Liver (tissue), 9 donors: Measurements from ENCODE around the gene ECI1. TPM values are rescaled to one million over a fixed set of nuclear protein-coding genes. Genes with fewer than 3 reads are reported as not detected.

ENCODE experiments used
- DNase-seq: peaks from one replicate; pipeline ENCODE4 v3.0.0-alpha.2; 2017; ENCODE audit warnings: low spot score
- H3K27ac ChIP-seq, 2 donors: one replicate each; pipeline ENCODE4 v1.7.0; 2013; ENCODE audit warnings: inconsistent platforms in 2 of 2, low read length in 2 of 2, control low read depth in 1 of 2, low read depth in 1 of 2, mild to moderate bottlenecking in 1 of 2
- H3K27me3 ChIP-seq, 4 donors: one replicate each; pipeline versions ENCODE4 v1.6.1 to v1.7.0; 2013; ENCODE audit warnings: low read length in 3 of 4, inconsistent platforms in 1 of 4, mild to moderate bottlenecking in 1 of 4, moderate library complexity in 1 of 4; ENCODE audit not compliant: control insufficient read depth in 4 of 4, insufficient read depth in 4 of 4
- H3K36me3 ChIP-seq, 4 donors: one replicate each; pipeline versions ENCODE4 v1.6.1 to v1.7.0; 2013; ENCODE audit warnings: low read length in 3 of 4, mild to moderate bottlenecking in 3 of 4, low read depth in 1 of 4, moderate library complexity in 1 of 4; ENCODE audit not compliant: control insufficient read depth in 4 of 4, insufficient read depth in 3 of 4
- H3K4me1 ChIP-seq, 4 donors: one replicate each; pipeline versions ENCODE4 v1.6.1 to v1.7.0; 2013; ENCODE audit warnings: low read length in 3 of 4, mild to moderate bottlenecking in 3 of 4, moderate library complexity in 1 of 4; ENCODE audit not compliant: control insufficient read depth in 4 of 4, insufficient read depth in 4 of 4
- H3K4me3 ChIP-seq, 3 donors: one replicate each; pipeline versions ENCODE4 v1.6.1 to v1.7.0; 2013; ENCODE audit warnings: low read length in 3 of 3, control low read depth in 1 of 3, low read depth in 1 of 3, mild to moderate bottlenecking in 1 of 3
- H3K9ac ChIP-seq, 2 donors: one replicate each; pipeline ENCODE4 v1.7.0; 2013; ENCODE audit warnings: low read length in 2 of 2, mild to moderate bottlenecking in 2 of 2, moderate library complexity in 2 of 2, control low read depth in 1 of 2, low read depth in 1 of 2
- H3K9me3 ChIP-seq, 4 donors: one replicate each; pipeline versions ENCODE4 v1.6.1 to v1.7.0; 2013; ENCODE audit warnings: low read length in 3 of 4; ENCODE audit not compliant: control insufficient read depth in 4 of 4
- EGR1 ChIP-seq, 2 donors: IDR thresholded peaks; 2 replicates each; pipeline ENCODE4 v1.6.1; 2016 to 2018; ENCODE audit warnings: antibody characterized with exemption in 2 of 2, low read depth in 2 of 2
- FOXA1 ChIP-seq: IDR thresholded peaks from 2 replicates; pipeline ENCODE4 v1.6.1; 2016; ENCODE audit warnings: antibody characterized with exemption
- FOXA2 ChIP-seq: IDR thresholded peaks from 2 replicates; pipeline ENCODE4 v1.6.1; 2016; ENCODE audit warnings: antibody characterized with exemption
- GABPA ChIP-seq, 2 donors: IDR thresholded peaks in 1 of 2; conservative IDR thresholded peaks in 1 of 2; 2 replicates each; pipeline ENCODE4 v1.6.1; 2016; ENCODE audit warnings: antibody characterized with exemption in 2 of 2, mild to moderate bottlenecking in 1 of 2, moderate library complexity in 1 of 2
- HNF4A ChIP-seq, 2 donors: conservative IDR thresholded peaks; 2 replicates each; pipeline ENCODE4 v1.6.1; 2016; ENCODE audit warnings: antibody characterized with exemption in 2 of 2, mild to moderate bottlenecking in 2 of 2
- HNF4G ChIP-seq: IDR thresholded peaks from 2 replicates; pipeline ENCODE4 v1.6.1; 2016; ENCODE audit warnings: antibody characterized with exemption
- JUND ChIP-seq, 2 donors: IDR thresholded peaks; 2 replicates each; pipeline ENCODE4 v1.6.1; 2016; ENCODE audit warnings: antibody characterized with exemption in 2 of 2
- NR2F2 ChIP-seq: IDR thresholded peaks from 2 replicates; pipeline ENCODE4 v1.6.1; 2016; ENCODE audit warnings: antibody characterized with exemption
- RAD21 ChIP-seq, 2 donors: IDR thresholded peaks; 2 replicates each; pipeline ENCODE4 v1.6.1; 2016; ENCODE audit warnings: antibody characterized with exemption in 2 of 2, mild to moderate bottlenecking in 2 of 2
- REST ChIP-seq: IDR thresholded peaks from 2 replicates; pipeline ENCODE4 v1.6.1; 2016; ENCODE audit warnings: antibody characterized with exemption, mild to moderate bottlenecking
- RXRA ChIP-seq, 2 donors: IDR thresholded peaks; 2 replicates each; pipeline ENCODE4 v1.6.1; 2017 to 2018; ENCODE audit warnings: antibody characterized with exemption in 2 of 2, mild to moderate bottlenecking in 1 of 2
- SP1 ChIP-seq: IDR thresholded peaks from 2 replicates; pipeline ENCODE4 v1.6.1; 2018; ENCODE audit warnings: antibody characterized with exemption, mild to moderate bottlenecking
- TAF1 ChIP-seq: conservative IDR thresholded peaks from 2 replicates; pipeline ENCODE4 v1.6.1; 2016; ENCODE audit warnings: antibody characterized with exemption, mild to moderate bottlenecking
- YY1 ChIP-seq: IDR thresholded peaks from 2 replicates; pipeline ENCODE4 v1.6.1; 2016; ENCODE audit warnings: antibody characterized with exemption, mild to moderate bottlenecking
- WGBS: extraction: QIAGEN DNeasy Blood & Tissue Kit; methylation state at CpG from one replicate; pipeline ENCODE4 v1.1.7; 2013; 5-methylcytosine and 5-hydroxymethylcytosine counted together
- polyA plus RNA-seq, 2 donors: library from polyadenylated mRNA; stranded (reverse) in 1 of 2; unstranded in 1 of 2; fragments of 200-250 nt in 1 of 2; fragments of >200 nt in 1 of 2; fragmentation: Nextera tagmentation in 1 of 2; extraction: Ambion mirVana in 1 of 2; gene quantifications; one replicate each; pipeline versions ENCODE4 v1.2.1 to v1.2.3, GENCODE V29; 2013 to 2015
- total RNA-seq, 2 donors: library from RNA; depleted of rRNA; stranded (reverse); fragments of >200 nt; gene quantifications; one replicate each; pipeline ENCODE4 v1.2.3, GENCODE V29; 2014
- TF ChIP-seq, protein P1 (sequence below): IDR thresholded peaks from 2 replicates; pipeline ENCODE4 v1.6.1; 2016; ENCODE audit warnings: antibody characterized with exemption
- TF ChIP-seq, protein P2 (sequence below): IDR thresholded peaks from 2 replicates; pipeline ENCODE4 v1.6.1; 2016; ENCODE audit warnings: antibody characterized with exemption
- donor health status: healthy.
- donor health status: healthy.
- donor health status: healthy.
- donor health status: healthy.
- donor health status: healthy.

ECI1 gene
- total and polyA plus RNA-seq, 4 donors, result 36.8 to 107 (median 79.5) TPM

DNA sequence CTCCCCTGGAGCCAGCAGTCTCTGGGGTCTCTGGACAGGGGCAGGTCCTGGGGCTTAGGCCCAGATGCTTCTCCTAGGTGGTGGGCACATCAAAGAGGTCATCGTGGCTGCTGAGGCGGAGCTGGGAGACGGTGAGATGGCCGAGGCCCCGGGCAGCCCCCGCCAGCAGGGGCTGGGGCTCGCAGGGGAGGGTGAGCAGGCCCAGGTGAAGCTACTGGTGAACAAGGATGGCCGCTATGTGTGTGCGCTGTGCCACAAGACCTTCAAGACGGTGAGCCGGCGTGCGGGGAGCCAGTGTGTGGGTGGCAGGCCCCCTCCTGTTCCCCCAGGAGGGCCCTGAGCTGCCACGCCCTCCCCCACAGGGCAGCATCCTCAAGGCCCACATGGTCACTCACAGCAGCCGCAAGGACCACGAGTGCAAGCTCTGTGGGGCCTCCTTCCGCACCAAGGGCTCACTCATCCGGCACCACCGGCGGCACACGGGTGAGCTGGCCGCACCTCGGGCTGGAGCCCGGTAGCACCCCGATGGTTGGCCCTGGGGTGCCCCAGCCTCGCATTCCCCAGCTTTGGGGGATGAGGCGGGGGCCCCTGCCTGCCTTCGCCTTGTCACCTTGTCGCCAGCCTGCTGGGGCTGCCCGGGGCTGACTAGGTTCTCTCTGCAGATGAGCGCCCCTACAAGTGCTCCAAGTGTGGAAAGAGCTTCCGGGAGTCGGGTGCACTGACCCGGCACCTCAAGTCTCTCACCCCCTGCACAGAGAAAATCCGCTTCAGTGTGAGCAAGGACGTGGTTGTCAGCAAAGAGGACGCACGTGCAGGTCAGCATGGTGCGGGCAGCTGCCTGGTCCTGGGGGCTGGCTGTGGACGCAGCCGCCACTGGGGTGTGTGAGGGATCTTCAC, 19.0 kb downstream of the ECI1 start:
- Histone ChIP-seq H3K4me3 (no peak overlapping the region), H3K9me3 (no peaks in the 10 kb centered on the region), H3K27ac (no peak overlapping the region), H3K4me1 (peaks cover 0 to 13% (median 9%) of the 10 kb centered on the region in 4 donors), H3K27me3 (no peaks in the 10 kb centered on the region), H3K9ac (no peak overlapping the region), H3K36me3 (peaks cover 0 to 62% (median 30%) of the 10 kb centered on the region in 4 donors)
- DNase-seq, result no peak
- 93% methylated on average over 41 of the region's 41 CpGs for WGBS
- TF ChIP-seq GABPA (IDR thresholded peaks at IDR 0.05 in 1 of 2, conservative IDR thresholded peaks at IDR 0.05 in 1 of 2), result no peak
- no peak for TF ChIP-seq NR2F2
- TF ChIP-seq FOXA2, result no peak
- no peak for TF ChIP-seq RXRA (IDR thresholded peaks at IDR 0.05)
- TF ChIP-seq TAF1, result no peak
- TF ChIP-seq YY1, result no peak
- TF ChIP-seq, protein P1, sequence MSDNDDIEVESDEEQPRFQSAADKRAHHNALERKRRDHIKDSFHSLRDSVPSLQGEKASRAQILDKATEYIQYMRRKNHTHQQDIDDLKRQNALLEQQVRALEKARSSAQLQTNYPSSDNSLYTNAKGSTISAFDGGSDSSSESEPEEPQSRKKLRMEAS, result no peak

GRCh38 chr16:2231016-2231931, 20.1 kb downstream of the ECI1 start:
- WGBS, result 94% methylated on average over 29 of the region's 29 CpGs
- H3K9ac ChIP-seq, result no peak overlapping the region
- H3K36me3 ChIP-seq, result peaks cover 0 to 62% (median 30%) of the 10 kb centered on the region in 4 donors
- no peaks in the 10 kb centered on the region for H3K9me3 ChIP-seq
- TF ChIP-seq HNF4A (conservative IDR thresholded peaks at IDR 0.05) (no peak), FOXA2 (no peak), YY1 (no peak), EGR1 (IDR thresholded peaks at IDR 0.05; ENCODE audit: low read depth in 2 of 2) (no peak), TAF1 (no peak), RAD21 (IDR thresholded peaks at IDR 0.05) (no peak)
- H3K4me3 ChIP-seq, result no peak overlapping the region
- DNase-seq, result no peak
- H3K27me3 ChIP-seq, result no peaks in the 10 kb centered on the region
- H3K4me1 ChIP-seq, result peaks cover 9 to 13% (median 9%) of the 10 kb centered on the region in 4 donors
- H3K27ac ChIP-seq, result no peak overlapping the region

- WGBS, result 93% methylated on average over 13 of the region's 13 CpGs
- DNase-seq, result no peak
- TF ChIP-seq TAF1, result no peak
- no peak for TF ChIP-seq HNF4G
- TF ChIP-seq RAD21 (IDR thresholded peaks at IDR 0.05), result no peak
- TF ChIP-seq EGR1 (IDR thresholded peaks at IDR 0.05; ENCODE audit: low read depth in 2 of 2), result no peak
- no peak for TF ChIP-seq YY1
- TF ChIP-seq NR2F2, result no peak
- TF ChIP-seq, protein P1, result no peak
- TF ChIP-seq FOXA2, result no peak
- TF ChIP-seq REST, result no peak
- TF ChIP-seq FOXA1, result no peak
- TF ChIP-seq HNF4A (conservative IDR thresholded peaks at IDR 0.05), result no peak
- TF ChIP-seq RXRA (IDR thresholded peaks at IDR 0.05), result no peak
- TF ChIP-seq GABPA (IDR thresholded peaks at IDR 0.05 in 1 of 2, conservative IDR thresholded peaks at IDR 0.05 in 1 of 2), result no peak
- no peak for TF ChIP-seq SP1
- TF ChIP-seq, protein P2, sequence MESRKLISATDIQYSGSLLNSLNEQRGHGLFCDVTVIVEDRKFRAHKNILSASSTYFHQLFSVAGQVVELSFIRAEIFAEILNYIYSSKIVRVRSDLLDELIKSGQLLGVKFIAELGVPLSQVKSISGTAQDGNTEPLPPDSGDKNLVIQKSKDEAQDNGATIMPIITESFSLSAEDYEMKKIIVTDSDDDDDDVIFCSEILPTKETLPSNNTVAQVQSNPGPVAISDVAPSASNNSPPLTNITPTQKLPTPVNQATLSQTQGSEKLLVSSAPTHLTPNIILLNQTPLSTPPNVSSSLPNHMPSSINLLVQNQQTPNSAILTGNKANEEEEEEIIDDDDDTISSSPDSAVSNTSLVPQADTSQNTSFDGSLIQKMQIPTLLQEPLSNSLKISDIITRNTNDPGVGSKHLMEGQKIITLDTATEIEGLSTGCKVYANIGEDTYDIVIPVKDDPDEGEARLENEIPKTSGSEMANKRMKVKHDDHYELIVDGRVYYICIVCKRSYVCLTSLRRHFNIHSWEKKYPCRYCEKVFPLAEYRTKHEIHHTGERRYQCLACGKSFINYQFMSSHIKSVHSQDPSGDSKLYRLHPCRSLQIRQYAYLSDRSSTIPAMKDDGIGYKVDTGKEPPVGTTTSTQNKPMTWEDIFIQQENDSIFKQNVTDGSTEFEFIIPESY, result no peak
- no peak for TF ChIP-seq JUND (IDR thresholded peaks at IDR 0.05)
Observed at GRCh38 chr16:2230376-2230775, 21.0 kb downstream of the ECI1 start.

More at GRCh38 chr16:2230376-2230775, 21.0 kb downstream of the ECI1 start:
- Histone ChIP-seq H3K27me3 (no peaks in the 10 kb centered on the region), H3K4me3 (no peak overlapping the region), H3K27ac (no peak overlapping the region), H3K9ac (no peak overlapping the region), H3K9me3 (no peaks in the 10 kb centered on the region), H3K4me1 (peaks cover 5 to 18% (median 13%) of the 10 kb centered on the region in 4 donors), H3K36me3 (peaks cover 0 to 61% (median 30%) of the 10 kb centered on the region in 4 donors)
